Left kidney (tissue), 1 donor: Measurements from ENCODE around the gene RNF5. TPM values are rescaled to one million over a fixed set of nuclear protein-coding genes. Genes with fewer than 3 reads are reported as not detected.

Source experiments
- polyA plus RNA-seq: library from polyadenylated mRNA; unstranded; fragments of 120-200 nt; gene quantifications from one replicate; pipeline ENCODE4 v1.2.1, GENCODE V29; 2013; ENCODE audit not compliant: insufficient read length

RNF5 gene
- polyA plus RNA-seq, 1 donor: 90.5 TPM

Other genes starting within 250 kb of the RNF5 start
- 10.7 TPM for gene CFB, start 232.3 kb upstream of the RNF5 start, polyA plus RNA-seq
- 89.9 TPM for gene NELFE, start 219.4 kb upstream of the RNF5 start, polyA plus RNA-seq
- 60.8 TPM for gene SKIC2, start 219.2 kb upstream of the RNF5 start, polyA plus RNA-seq
- 29.4 TPM for gene DXO, start 206.3 kb upstream of the RNF5 start, polyA plus RNA-seq
- 17.0 TPM for gene C4A, start 196.3 kb upstream of the RNF5 start, polyA plus RNA-seq
- gene C4B, start 163.6 kb upstream of the RNF5 start, polyA plus RNA-seq: 22.3 TPM
- gene CYP21A2, start 140.0 kb upstream of the RNF5 start, polyA plus RNA-seq: 0.55 TPM
- gene TNXB, start 69.1 kb upstream of the RNF5 start, polyA plus RNA-seq: 4.7 TPM
- gene ATF6B, start 50.2 kb upstream of the RNF5 start, polyA plus RNA-seq: 94.3 TPM
- 7.5 TPM for gene FKBPL, start 48.1 kb upstream of the RNF5 start, polyA plus RNA-seq
- 2.7 TPM for gene PRRT1, start 26.5 kb upstream of the RNF5 start, polyA plus RNA-seq
- gene PPT2, start 24.3 kb upstream of the RNF5 start, polyA plus RNA-seq: 40.9 TPM
- gene EGFL8, start 13.8 kb upstream of the RNF5 start, polyA plus RNA-seq: 30.3 TPM
- gene AGPAT1, start 2.3 kb upstream of the RNF5 start, polyA plus RNA-seq: 94.6 TPM
- 28.0 TPM for gene AGER, start 5.8 kb downstream of the RNF5 start, polyA plus RNA-seq
- gene PBX2, start 11.8 kb downstream of the RNF5 start, polyA plus RNA-seq: 190 TPM
- gene GPSM3, start 14.2 kb downstream of the RNF5 start, polyA plus RNA-seq: 10.2 TPM
- 15.6 TPM for gene NOTCH4, start 45.7 kb downstream of the RNF5 start, polyA plus RNA-seq
- gene TSBP1, start 193.5 kb downstream of the RNF5 start, polyA plus RNA-seq: 0.27 TPM
- 3.4 TPM for gene BTNL2, start 228.8 kb downstream of the RNF5 start, polyA plus RNA-seq